Neural cell (in vitro differentiated cells): Measurements from ENCODE around the gene AKR1C3. TPM values are rescaled to one million over a fixed set of nuclear protein-coding genes. Genes with fewer than 3 reads are reported as not detected.

Experiments used
- H2AFZ ChIP-seq: fragments of 200-600, 300-800 bp; sonication (generic), shearing (Covaris generic); 2 replicates; pipeline ENCODE4 v1.6.0; 2014; ENCODE audit warnings: low read depth, mild to moderate bottlenecking, antibody characterized with exemption, low read length, moderate library complexity
- H3F3A ChIP-seq: fragments of 200-600 bp; shearing (Covaris generic); 2 replicates; pipeline ENCODE4 v1.6.1; 2016; ENCODE audit warnings: mild to moderate bottlenecking, moderate library complexity, mixed read lengths, antibody characterized with exemption, low read length; ENCODE audit not compliant: insufficient read depth, poor library complexity, severe bottlenecking
- H3K27ac ChIP-seq: fragments of 200-600, 300-800 bp; sonication (generic), shearing (Covaris generic); 2 replicates; pipeline ENCODE4 v1.5.1; 2014; ENCODE audit warnings: mild to moderate bottlenecking, low read length, moderate library complexity
- H3K27me3 ChIP-seq: fragments of 300-800, 200-600 bp; sonication (generic), shearing (Covaris generic); 2 replicates; pipeline ENCODE4 v1.6.0; 2014; ENCODE audit warnings: mild to moderate bottlenecking, low read depth, low read length, moderate library complexity; ENCODE audit not compliant: insufficient read depth
- H3K36me3 ChIP-seq: fragments of 300-800, 200-600 bp; sonication (generic), shearing (Covaris generic); 2 replicates; pipeline ENCODE4 v1.5.1; 2014; ENCODE audit warnings: mild to moderate bottlenecking, antibody characterized with exemption, low read length, moderate library complexity; ENCODE audit not compliant: insufficient read depth
- H3K4me2 ChIP-seq: fragments of 300-800, 200-600 bp; sonication (generic), shearing (Covaris generic); 2 replicates; pipeline ENCODE4 v1.6.0; 2014; ENCODE audit warnings: mild to moderate bottlenecking, low read length
- H3K4me3 ChIP-seq: fragments of 300-800, 200-600 bp; sonication (generic), shearing (Covaris generic); 2 replicates; pipeline ENCODE4 v1.5.1; 2014; ENCODE audit warnings: mild to moderate bottlenecking, low read length, moderate library complexity
- H3K79me2 ChIP-seq: fragments of 200-600 bp; shearing (Covaris generic); replicated peaks from 2 replicates; pipeline ENCODE4 v1.6.0; 2014; ENCODE audit warnings: mild to moderate bottlenecking, low read length, moderate library complexity; ENCODE audit not compliant: insufficient read depth
- H3K9ac ChIP-seq: fragments of 300-800, 200-600 bp; sonication (generic), shearing (Covaris generic); 2 replicates; pipeline ENCODE4 v1.6.1; 2016; ENCODE audit warnings: mild to moderate bottlenecking, low read length, mixed read lengths
- H3K9me2 ChIP-seq: fragments of 200-600 bp; shearing (Covaris generic); 2 replicates; pipeline ENCODE4 v1.6.1; 2016; ENCODE audit warnings: mild to moderate bottlenecking, low read length, mixed read lengths; ENCODE audit not compliant: insufficient read depth
- H3K9me3 ChIP-seq: fragments of 200-600, 300-800 bp; sonication (generic), shearing (Covaris generic); 2 replicates; pipeline ENCODE4 v1.6.1; 2016; ENCODE audit warnings: mild to moderate bottlenecking, mixed run types, low read length, moderate library complexity, mixed read lengths
- H4K20me1 ChIP-seq: fragments of 200-600 bp; shearing (Covaris generic); 2 replicates; pipeline ENCODE4 v1.6.1; 2016; ENCODE audit warnings: mild to moderate bottlenecking, mixed run types; ENCODE audit not compliant: insufficient read depth
- EP300 ChIP-seq: fragments of 450-650 bp; conservative IDR thresholded peaks from 2 replicates; pipeline ENCODE4 v1.6.1; 2014; ENCODE audit warnings: antibody characterized with exemption, mild to moderate bottlenecking, moderate library complexity; ENCODE audit not compliant: poor library complexity, severe bottlenecking
- EZH2 ChIP-seq: fragments of 200-600, 300-800 bp; shearing (Covaris generic), sonication (generic); IDR thresholded peaks from 2 replicates; pipeline ENCODE4 v1.6.1; 2014; ENCODE audit warnings: antibody characterized with exemption, low read length, borderline replicate concordance, mild to moderate bottlenecking; ENCODE audit not compliant: insufficient read depth, poor library complexity, severe bottlenecking
- MXI1 ChIP-seq: fragments of 450-650 bp; conservative IDR thresholded peaks from 2 replicates; pipeline ENCODE4 v1.6.1; 2014; ENCODE audit warnings: antibody characterized with exemption, mild to moderate bottlenecking; ENCODE audit not compliant: poor library complexity, severe bottlenecking
- POLR2AphosphoS5 ChIP-seq: IDR thresholded peaks from 2 replicates; pipeline ENCODE4 v1.6.1; 2012
- RAD21 ChIP-seq: fragments of 450-650 bp; conservative IDR thresholded peaks from 2 replicates; pipeline ENCODE4 v1.6.1; 2014; ENCODE audit warnings: antibody characterized with exemption, mild to moderate bottlenecking, moderate library complexity
- SMC3 ChIP-seq: fragments of 450-650 bp; conservative IDR thresholded peaks from 2 replicates; pipeline ENCODE4 v1.6.1; 2014; ENCODE audit warnings: antibody characterized with exemption, mild to moderate bottlenecking, moderate library complexity; ENCODE audit not compliant: poor library complexity
- TAF1 ChIP-seq: IDR thresholded peaks from 2 replicates; pipeline ENCODE4 v1.6.1; 2012; ENCODE audit warnings: low read depth
- polyA plus RNA-seq: library from polyadenylated mRNA; depleted of rRNA; stranded (reverse); fragments of >200 nt; gene quantifications from 2 replicates; pipeline ENCODE4 v1.2.3, GENCODE V29; 2014
- small RNA-seq, 3 experiments: library from RNA; depleted of rRNA; stranded (forward); fragments of <200 nt; gene quantifications; one replicate each; pipeline ENCODE3, GENCODE V24; 2012
- TF ChIP-seq, protein P1 (sequence below): IDR thresholded peaks from 2 replicates; pipeline ENCODE4 v1.6.1; 2012; ENCODE audit warnings: borderline replicate concordance
- TF ChIP-seq, protein P2 (sequence below): fragments of 450-650 bp; IDR thresholded peaks from 2 replicates; pipeline ENCODE4 v1.5.1; 2014; ENCODE audit warnings: antibody characterized with exemption, mild to moderate bottlenecking, moderate library complexity; ENCODE audit not compliant: poor library complexity, severe bottlenecking

Gene AKR1C3
- polyA plus RNA-seq, 1 donor from 2014 or later = 2.7 TPM

GRCh38 chr10:5155951-5156350 lies 61.7 kb downstream of the AKR1C3 start:
- H3K4me2 ChIP-seq = no peak overlapping the region
- TF ChIP-seq POLR2AphosphoS5 (no peak), RAD21 (no peak), TAF1 (no peak), EP300 (no peak), MXI1 (no peak), SMC3 (no peak), EZH2 (no peak)
- TF ChIP-seq, protein P1, sequence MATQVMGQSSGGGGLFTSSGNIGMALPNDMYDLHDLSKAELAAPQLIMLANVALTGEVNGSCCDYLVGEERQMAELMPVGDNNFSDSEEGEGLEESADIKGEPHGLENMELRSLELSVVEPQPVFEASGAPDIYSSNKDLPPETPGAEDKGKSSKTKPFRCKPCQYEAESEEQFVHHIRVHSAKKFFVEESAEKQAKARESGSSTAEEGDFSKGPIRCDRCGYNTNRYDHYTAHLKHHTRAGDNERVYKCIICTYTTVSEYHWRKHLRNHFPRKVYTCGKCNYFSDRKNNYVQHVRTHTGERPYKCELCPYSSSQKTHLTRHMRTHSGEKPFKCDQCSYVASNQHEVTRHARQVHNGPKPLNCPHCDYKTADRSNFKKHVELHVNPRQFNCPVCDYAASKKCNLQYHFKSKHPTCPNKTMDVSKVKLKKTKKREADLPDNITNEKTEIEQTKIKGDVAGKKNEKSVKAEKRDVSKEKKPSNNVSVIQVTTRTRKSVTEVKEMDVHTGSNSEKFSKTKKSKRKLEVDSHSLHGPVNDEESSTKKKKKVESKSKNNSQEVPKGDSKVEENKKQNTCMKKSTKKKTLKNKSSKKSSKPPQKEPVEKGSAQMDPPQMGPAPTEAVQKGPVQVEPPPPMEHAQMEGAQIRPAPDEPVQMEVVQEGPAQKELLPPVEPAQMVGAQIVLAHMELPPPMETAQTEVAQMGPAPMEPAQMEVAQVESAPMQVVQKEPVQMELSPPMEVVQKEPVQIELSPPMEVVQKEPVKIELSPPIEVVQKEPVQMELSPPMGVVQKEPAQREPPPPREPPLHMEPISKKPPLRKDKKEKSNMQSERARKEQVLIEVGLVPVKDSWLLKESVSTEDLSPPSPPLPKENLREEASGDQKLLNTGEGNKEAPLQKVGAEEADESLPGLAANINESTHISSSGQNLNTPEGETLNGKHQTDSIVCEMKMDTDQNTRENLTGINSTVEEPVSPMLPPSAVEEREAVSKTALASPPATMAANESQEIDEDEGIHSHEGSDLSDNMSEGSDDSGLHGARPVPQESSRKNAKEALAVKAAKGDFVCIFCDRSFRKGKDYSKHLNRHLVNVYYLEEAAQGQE = no peak
- TF ChIP-seq, protein P2, sequence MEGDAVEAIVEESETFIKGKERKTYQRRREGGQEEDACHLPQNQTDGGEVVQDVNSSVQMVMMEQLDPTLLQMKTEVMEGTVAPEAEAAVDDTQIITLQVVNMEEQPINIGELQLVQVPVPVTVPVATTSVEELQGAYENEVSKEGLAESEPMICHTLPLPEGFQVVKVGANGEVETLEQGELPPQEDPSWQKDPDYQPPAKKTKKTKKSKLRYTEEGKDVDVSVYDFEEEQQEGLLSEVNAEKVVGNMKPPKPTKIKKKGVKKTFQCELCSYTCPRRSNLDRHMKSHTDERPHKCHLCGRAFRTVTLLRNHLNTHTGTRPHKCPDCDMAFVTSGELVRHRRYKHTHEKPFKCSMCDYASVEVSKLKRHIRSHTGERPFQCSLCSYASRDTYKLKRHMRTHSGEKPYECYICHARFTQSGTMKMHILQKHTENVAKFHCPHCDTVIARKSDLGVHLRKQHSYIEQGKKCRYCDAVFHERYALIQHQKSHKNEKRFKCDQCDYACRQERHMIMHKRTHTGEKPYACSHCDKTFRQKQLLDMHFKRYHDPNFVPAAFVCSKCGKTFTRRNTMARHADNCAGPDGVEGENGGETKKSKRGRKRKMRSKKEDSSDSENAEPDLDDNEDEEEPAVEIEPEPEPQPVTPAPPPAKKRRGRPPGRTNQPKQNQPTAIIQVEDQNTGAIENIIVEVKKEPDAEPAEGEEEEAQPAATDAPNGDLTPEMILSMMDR = no peak
- H2AFZ ChIP-seq = no peak overlapping the region
- no peak overlapping the region for H3K27ac ChIP-seq
- H3K27me3 ChIP-seq = no peaks in the 10 kb centered on the region
- no peak overlapping the region for H3K4me3 ChIP-seq
- H3K79me2 ChIP-seq = no peaks in the 10 kb centered on the region
- no peaks in the 10 kb centered on the region for H4K20me1 ChIP-seq
- H3K9me3 ChIP-seq = no peaks in the 10 kb centered on the region
- H3F3A ChIP-seq = no peaks in the 10 kb centered on the region
- no peaks in the 10 kb centered on the region for H3K36me3 ChIP-seq
- no peak overlapping the region for H3K9ac ChIP-seq
- no peaks in the 10 kb centered on the region for H3K9me2 ChIP-seq

Small RNAs within 50 kb of the gene (small RNA-seq; reads per million reads assigned to genes)
- 0 to 0.16 (median 0) reads per million in 3 experiments for gene RF00096

Other genes with a start within 250 kb of the AKR1C3 start
- 183 and 228 TPM in 2 replicates for gene AKR1C1, start 131.0 kb upstream of the AKR1C3 start, polyA plus RNA-seq
- 162 and 170 TPM in 2 replicates for gene AKR1C2, start 90.6 kb upstream of the AKR1C3 start, polyA plus RNA-seq
- 0.54 TPM in 1 of 2 replicates, not detected in the other for gene AKR1C8, start 90.7 kb downstream of the AKR1C3 start, polyA plus RNA-seq
- not detected in 2 replicates for gene AKR1C4, start 102.4 kb downstream of the AKR1C3 start, polyA plus RNA-seq